ENCODE results near the gene UNC13A. TPM values are rescaled to one million over a fixed set of nuclear protein-coding genes. Genes with fewer than 3 reads are reported as not detected.

Gene UNC13A
- total and polyA plus RNA-seq, 2 of the 8 experiments (the other 6 are each of a cell fraction or from before 2014, with no cell fraction given) = 13.1 to 47.6 TPM

- peaks cover 17 to 62% (median 43%) of the 10 kb centered on the region in 4 experiments for H3K36me3 ChIP-seq (ENCODE audit: control insufficient read depth in 2 of 4, insufficient read depth in 4 of 4, low read length in 3 of 4)
- no peak overlapping the region; the same call in 1 of the 2 replicates for H4K8ac ChIP-seq (ENCODE audit: extremely low read depth, insufficient read depth, low read length)
- no peak overlapping the region for H2BK20ac ChIP-seq (ENCODE audit: low read length)
- no peak overlapping the region for H4K91ac ChIP-seq (replicated peaks; ENCODE audit: insufficient read length, low read length)
- H3K79me1 ChIP-seq (ENCODE audit: low read depth, low read length) = peaks cover 11% of the 10 kb centered on the region; the same call in 1 of the 2 replicates
- POLR2A ChIA-PET (ENCODE audit: partially characterized antibody) = interaction anchor here (1.0 to 2.1 kb wide), 3 partner anchors 10 to 133 kb away, joined by 3 to 7 read pairs (median 3); partner anchors contain the start of gene RPL18A
- H3K9me3 ChIP-seq (ENCODE audit: insufficient read depth in 2 of 2, low read depth in 1 of 2, low read length in 1 of 2) = no peaks in the 10 kb centered on the region
- H3K23ac ChIP-seq (ENCODE audit: insufficient read length) = peak overlapping the region; percentile 15
- H3K4me3 ChIP-seq (ENCODE audit: extremely low read depth in 1 of 4, insufficient read depth in 2 of 4, low read depth in 3 of 4, low read length in 4 of 4) = no peak overlapping the region
- no peak overlapping the region for H2BK5ac ChIP-seq (ENCODE audit: low read depth, low read length)
- no peak overlapping the region for H3K56ac ChIP-seq (replicated peaks; ENCODE audit: insufficient read length, low read depth, low read length)
- H2AK5ac ChIP-seq (ENCODE audit: low read depth, low read length) = no peak overlapping the region
- H2BK120ac ChIP-seq (replicated peaks; ENCODE audit: low read depth, low read length) = no peak overlapping the region
- H4K5ac ChIP-seq (ENCODE audit: insufficient read length, low read depth, low read length) = no peak overlapping the region
- no peak for FAIRE-seq
- peaks cover 4 to 42% of the 10 kb centered on the region in 2 experiments; a peak in 3 of 4 replicates for H3K79me2 ChIP-seq (ENCODE audit: control insufficient read depth in 1 of 2, insufficient read depth in 2 of 2, low read length in 2 of 2)
- no peak overlapping the region for H3K4ac ChIP-seq (replicated peaks; ENCODE audit: insufficient read length, low read depth, low read length)
- H2AFZ ChIP-seq (ENCODE audit: low read length) = no peak overlapping the region
- H3K23me2 ChIP-seq (ENCODE audit: low read depth, low read length) = no peaks in the 10 kb centered on the region
- H3K18ac ChIP-seq (ENCODE audit: extremely low read depth, low read length) = no peak overlapping the region
- CTCF ChIA-PET (ENCODE audit: partially characterized antibody) = interaction anchor here (0.9 to 6.8 kb wide), 13 partner anchors 10 to 58 kb away, joined by 3 to 78 read pairs (median 5); no protein-coding TSS in a partner anchor
- no peak overlapping the region for H3K9ac ChIP-seq (replicated peaks in 1 of 4; ENCODE audit: extremely low read depth in 1 of 4, low read depth in 3 of 4, low read length in 3 of 4)
- DNase-seq (ENCODE audit: low read depth in 1 of 2, low spot score in 2 of 2) = no peak
- no peaks in the 10 kb centered on the region for H3K4me1 ChIP-seq (replicated peaks in 1 of 4; ENCODE audit: control insufficient read depth in 3 of 4, insufficient read depth in 4 of 4, low read length in 3 of 4)
- no peak overlapping the region for H3K14ac ChIP-seq (ENCODE audit: insufficient read length)
- no peak overlapping the region for H3K4me2 ChIP-seq (ENCODE audit: insufficient read depth in 1 of 2, low read depth in 2 of 2, low read length in 2 of 2)
- no peak overlapping the region for H2BK15ac ChIP-seq (ENCODE audit: low read length)
- no peaks in the 10 kb centered on the region for H3K27me3 ChIP-seq (replicated peaks in 1 of 4; ENCODE audit: control insufficient read depth in 3 of 4, extremely low read depth in 1 of 4, insufficient read depth in 3 of 4, low read length in 3 of 4)
- H2BK12ac ChIP-seq (ENCODE audit: low read depth, low read length) = no peak overlapping the region
- no peak overlapping the region for H3K27ac ChIP-seq (ENCODE audit: low read depth, low read length)
- H4K20me1 ChIP-seq (replicated peaks in 1 of 2; ENCODE audit: control insufficient read depth in 1 of 2, insufficient read depth in 2 of 2, low read length in 2 of 2) = peaks cover 16 to 25% of the 10 kb centered on the region in 2 experiments
- WGBS, 2 experiments (ENCODE audit: extremely low coverage in 1 of 2, insufficient coverage in 1 of 2, insufficient read length in 1 of 2, insufficient replicate concordance in 2 of 2, low coverage in 1 of 2, low lambda C conversion rate in 2 of 2, missing lambda C conversion rate in 1 of 2) = 98% methylated on average over 14 of the region's 59 CpGs; no CpG with 5 or more reads in 1 of the 2 experiments
- TF ChIP-seq GTF2F1 (IDR thresholded peaks at IDR 0.05; ENCODE audit: borderline replicate concordance, low read depth, low read length) (no peak), SUZ12 (IDR thresholded peaks at IDR 0.05; ENCODE audit: low read length) (no peak), PHF8 (conservative IDR thresholded peaks at IDR 0.05; ENCODE audit: low read depth, low read length) (no peak), RNF2 (IDR thresholded peaks at IDR 0.05; ENCODE audit: borderline replicate concordance, low read depth, low read length, missing control alignments, poor library complexity, severe bottlenecking) (no peak), KDM1A (IDR thresholded peaks at IDR 0.05; ENCODE audit: borderline replicate concordance, low read length) (no peak), SIN3A (conservative IDR thresholded peaks at IDR 0.05 in 1 of 2, IDR thresholded peaks at IDR 0.05 in 1 of 2; ENCODE audit: low read depth in 1 of 2, low read length in 2 of 2) (no peak), SIRT6 (IDR thresholded peaks at IDR 0.05; ENCODE audit: low read length) (no peak), SAP30 (IDR thresholded peaks at IDR 0.05; ENCODE audit: insufficient read depth, insufficient replicate concordance, low read length) (no peak), TEAD4 (IDR thresholded peaks at IDR 0.05; ENCODE audit: low read depth, low read length) (no peak), HDAC6 (IDR thresholded peaks at IDR 0.05; ENCODE audit: low read depth, low read length) (no peak), TAF1 (IDR thresholded peaks at IDR 0.05; ENCODE audit: low read depth, low read length) (no peak)
- TF ChIP-seq, protein P1, sequence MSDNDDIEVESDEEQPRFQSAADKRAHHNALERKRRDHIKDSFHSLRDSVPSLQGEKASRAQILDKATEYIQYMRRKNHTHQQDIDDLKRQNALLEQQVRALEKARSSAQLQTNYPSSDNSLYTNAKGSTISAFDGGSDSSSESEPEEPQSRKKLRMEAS (IDR thresholded peaks at IDR 0.05) = no peak
Observed at GRCh38 chr19:17726136-17726741, 38.1 kb upstream of the UNC13A start.
